K562 (cell line): ENCODE results near the gene PDGFA. TPM values are rescaled to one million over a fixed set of nuclear protein-coding genes. Genes with fewer than 3 reads are reported as not detected.
A peak's percentile ranks its signal among the peaks of the same experiment; 100 is the strongest.

Experiments used
- ATAC-seq: fragments of 200-7000 bp; cut with Tn5 transposase; 3 replicates; pipeline ENCODE4 v1.9.1; 2020; ENCODE audit warnings: moderate library complexity
- BruUV-seq: library from RNA; stranded (reverse); fragments of 400-500 nt; replicated peaks from 2 replicates; lab custom pipeline; 2021; lab: Mats Ljungman, UMichigan
- CTCF ChIA-PET: fragments of 300-600 bp; formaldehyde crosslinking; extraction: SDS; loops from one replicate; lab custom pipeline; 2021; ENCODE audit warnings: low intra/inter-chr PET ratio; lab: Yijun Ruan, JAX
- POLR2A ChIA-PET: fragments of 300-600, 350-650 bp; sonication (Branson Sonifier 250); formaldehyde crosslinking; extraction: SDS; loops from one replicate; lab custom pipeline; 2021; ENCODE audit warnings: antibody characterized with exemption, inconsistent platforms; lab: Yijun Ruan, JAX
- DNase-seq, 4 experiments: peaks; one replicate each; pipeline versions ENCODE4 v3.0.0 to v3.0.0-alpha.2; 2011 to 2018; ENCODE audit warnings: low spot score in 3 of 4, mixed read lengths in 3 of 4; ENCODE audit errors: extremely low read depth in 1 of 4
- FAIRE-seq: peaks from 2 replicates; lab custom pipeline; 2011; peaks lifted over from hg19 to GRCh38; lab: Jason Lieb, UNC
- H2AFZ ChIP-seq: 2 replicates; pipeline ENCODE4 v1.6.0; 2011; ENCODE audit warnings: low read depth, low read length, control low read depth, inconsistent platforms
- H3K27ac ChIP-seq: fragments of 200-600 bp; 3 replicates; pipeline ENCODE4 v1.8.0; 2011; ENCODE audit warnings: low read depth, mild to moderate bottlenecking, control low read depth, inconsistent platforms, low read length, moderate library complexity, mixed read lengths; ENCODE audit errors: extremely low read depth
- H3K27me3 ChIP-seq, 2 experiments: fragments of 300-600 bp in 1 of 2; 2 replicates in 1 of 2; 3 replicates in 1 of 2; pipeline versions ENCODE4 v1.6.0 to v1.8.0; 2011; ENCODE audit warnings: inconsistent platforms in 2 of 2, low read length in 2 of 2, mild to moderate bottlenecking in 1 of 2, mixed read lengths in 1 of 2, moderate library complexity in 1 of 2; ENCODE audit not compliant: control insufficient read depth in 2 of 2, insufficient read depth in 2 of 2
- H3K36me3 ChIP-seq: fragments of 300-600 bp; 3 replicates; pipeline ENCODE4 v1.8.0; 2011; ENCODE audit warnings: mild to moderate bottlenecking, low read length, inconsistent platforms; ENCODE audit not compliant: control insufficient read depth, insufficient read depth
- H3K4me1 ChIP-seq, 2 experiments: fragments of 200-600 bp in 1 of 2; replicated peaks in 1 of 2; 2 replicates in 1 of 2; 3 replicates in 1 of 2; pipeline versions ENCODE4 v1.5.1 to v1.8.0; 2011; ENCODE audit warnings: inconsistent platforms in 2 of 2, low read length in 2 of 2, mild to moderate bottlenecking in 1 of 2, mixed read lengths in 1 of 2, moderate library complexity in 1 of 2; ENCODE audit not compliant: control insufficient read depth in 2 of 2, insufficient read depth in 2 of 2
- H3K4me2 ChIP-seq: 2 replicates; pipeline ENCODE4 v1.6.1; 2011; ENCODE audit warnings: low read length, control low read depth, inconsistent platforms, mixed read lengths; ENCODE audit not compliant: insufficient read depth
- H3K4me3 ChIP-seq: fragments of 200-600 bp; sonication (generic), shearing (Covaris generic); 2 replicates; pipeline ENCODE4 v1.5.1; 2016; ENCODE audit warnings: control low read depth, inconsistent platforms
- H3K79me2 ChIP-seq: fragments of 200-600 bp; 3 replicates; pipeline ENCODE4 v1.8.0; 2011; ENCODE audit warnings: low read length, inconsistent platforms; ENCODE audit not compliant: control insufficient read depth, insufficient read depth
- H3K9ac ChIP-seq, 2 experiments: 2 replicates each; pipeline versions ENCODE4 v1.6.0 to v1.6.1; 2011; ENCODE audit warnings: low read depth in 2 of 2, low read length in 2 of 2, control low read depth in 1 of 2, inconsistent platforms in 1 of 2, mild to moderate bottlenecking in 1 of 2, mixed read lengths in 1 of 2; ENCODE audit not compliant: insufficient read depth in 1 of 2
- H3K9me1 ChIP-seq: one replicate; pipeline ENCODE4 v1.6.0; 2011; ENCODE audit warnings: inconsistent platforms, mild to moderate bottlenecking, low read length, moderate library complexity; ENCODE audit not compliant: control insufficient read depth, insufficient read depth
- H3K9me3 ChIP-seq: replicated peaks from 2 replicates; pipeline ENCODE4 v1.5.1; 2011; ENCODE audit warnings: low read depth, low read length, inconsistent platforms; ENCODE audit not compliant: control insufficient read depth, insufficient read depth
- H4K20me1 ChIP-seq: replicated peaks from 2 replicates; pipeline ENCODE4 v1.6.1; 2011; ENCODE audit warnings: low read length, inconsistent platforms, mixed read lengths; ENCODE audit not compliant: control insufficient read depth, insufficient read depth
- ETS2 ChIP-seq: IDR thresholded peaks from 2 replicates; pipeline ENCODE4 v1.6.1; 2016; ENCODE audit warnings: borderline replicate concordance, missing genetic modification characterization, mild to moderate bottlenecking, moderate library complexity, missing compliant biosample characterization; ENCODE audit not compliant: poor library complexity, severe bottlenecking
- GTF2E2 ChIP-seq: fragments of 200-800 bp; sonication (Bioruptor generic); IDR thresholded peaks from 2 replicates; pipeline ENCODE4 v1.6.1; 2016; ENCODE audit warnings: missing genetic modification characterization, missing compliant biosample characterization
- GTF3C2 ChIP-seq: IDR thresholded peaks from 3 replicates; pipeline ENCODE4 v1.6.1; 2011; ENCODE audit warnings: borderline replicate concordance, mild to moderate bottlenecking, moderate library complexity; ENCODE audit not compliant: insufficient read length; ENCODE audit errors: extremely low read depth
- ZC3H4 ChIP-seq: sonication (generic); formaldehyde crosslinking; IDR thresholded peaks from 2 replicates; pipeline ENCODE4 v1.9.0; 2021; ENCODE audit warnings: missing genetic modification reagents, borderline replicate concordance
- ZNF316 ChIP-seq: fragments of 450-650 bp; IDR thresholded peaks from 2 replicates; pipeline ENCODE4 v1.6.1; 2016
- WGBS: fragments of 100-300 bp; shearing (Covaris generic); methylation state at CpG from one replicate; pipeline ENCODE4 v1.1.6; 2016; ENCODE audit warnings: low coverage, mixed read lengths; ENCODE audit not compliant: insufficient coverage; ENCODE audit errors: missing lambda C conversion rate; 5-methylcytosine and 5-hydroxymethylcytosine counted together
- in situ Hi-C: fragments of 300-500 bp; cut with MboI; formaldehyde crosslinking; loops from 4 replicates; pipeline ENCODE4 v1.15.0; 2018; ENCODE audit warnings: inconsistent platforms, mixed read lengths
- intact Hi-C: fragments of 100-400 bp; cut with micrococcal nuclease; formaldehyde crosslinking; loops from 2 replicates; pipeline ENCODE4 v1.14.2; 2022
- polyA plus RNA-seq, 8 experiments: library from polyadenylated mRNA; depleted of rRNA in 4 of 8; stranded (reverse) in 5 of 8; unstranded in 3 of 8; fragments of >200 nt; fragmentation: Nextera tagmentation in 2 of 8; fragmentation: Illumina TruSeq in 1 of 8; extraction: Ambion mirVana in 2 of 8; extraction: Trizol in 1 of 8; gene quantifications; 2 replicates each; pipeline versions ENCODE4 v1.2.1 to v1.2.3, GENCODE V29; 2011 to 2014; ENCODE audit warnings: inconsistent platforms in 1 of 8, missing spikeins in 1 of 8
- total RNA-seq, 7 experiments: library from RNA; depleted of rRNA in 6 of 7; stranded (reverse); fragments of >200 nt in 6 of 7; fragmentation: Illumina TruSeq in 2 of 7; extraction: Trizol in 2 of 7; gene quantifications; 2 replicates each; pipeline versions ENCODE4 v1.2.1 to v1.2.3, GENCODE V29; 2011 to 2021; ENCODE audit warnings: low replicate concordance in 1 of 7
- TF ChIP-seq, protein P1 (sequence below): sonication (generic); formaldehyde crosslinking; IDR thresholded peaks from 2 replicates; pipeline ENCODE4 v1.8.1; 2023; ENCODE audit warnings: mild to moderate bottlenecking, missing genetic modification reagents

The PDGFA gene
- total and polyA plus RNA-seq, 9 of the 15 experiments (the other 6 are each of a cell fraction or from before 2014, with no cell fraction given) = 2.5 to 10.2 (median 4.6) TPM

- TF ChIP-seq GTF3C2 = no peak
- no peak for TF ChIP-seq ZC3H4
Observed at GRCh38 chr7:463362-463781, 56.3 kb downstream of the PDGFA start (continued).

DNA sequence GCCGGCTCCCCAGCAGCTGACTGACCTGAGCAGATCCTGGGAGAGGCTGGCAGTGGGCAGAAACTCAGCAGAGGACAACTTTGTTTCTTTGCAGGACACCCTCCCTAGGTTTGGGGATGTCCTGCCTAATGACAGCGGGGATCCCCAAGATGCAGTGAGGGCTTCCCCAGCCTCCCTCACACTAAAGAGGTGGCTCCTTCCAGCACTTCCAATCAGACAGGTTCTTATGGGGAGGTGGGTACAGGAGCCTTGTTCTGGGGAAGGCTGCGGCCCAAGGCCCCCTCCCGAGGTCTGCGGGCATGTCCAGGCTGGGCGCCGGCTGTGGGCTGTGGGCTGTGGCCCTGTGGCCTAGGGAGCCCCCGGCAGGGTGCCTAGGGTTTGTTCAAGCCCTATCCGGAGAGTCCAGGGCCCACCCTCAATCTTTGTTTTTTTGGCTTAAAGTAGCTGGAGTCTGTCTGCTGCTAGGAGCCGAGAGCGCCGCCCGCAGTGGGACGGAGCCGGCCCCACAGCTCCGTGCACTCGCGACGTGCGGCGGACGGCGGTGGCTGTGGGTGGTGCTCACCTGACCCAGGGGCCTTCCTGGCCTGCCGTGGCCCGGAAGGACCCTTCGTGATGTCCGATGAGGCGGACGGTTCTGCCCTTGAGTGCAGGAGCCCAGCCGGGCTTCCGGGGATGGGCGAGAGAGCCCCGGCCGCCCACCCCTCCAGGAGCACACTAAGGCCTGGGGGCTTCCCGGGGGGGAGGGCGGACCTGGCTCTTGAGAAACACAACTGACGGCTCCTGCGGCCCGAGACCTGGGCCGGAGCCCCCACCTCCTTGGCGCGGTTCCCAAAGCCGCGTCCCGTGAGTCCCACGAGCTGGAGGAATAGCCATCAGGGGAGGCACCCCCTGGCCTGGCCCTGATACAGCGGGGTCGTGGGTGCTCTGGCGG, 57.2 kb downstream of the PDGFA start:
- H3K9me1 ChIP-seq = no peaks in the 10 kb centered on the region
- no peak overlapping the region for H2AFZ ChIP-seq
- H3K36me3 ChIP-seq = no peaks in the 10 kb centered on the region
- no peak overlapping the region for H3K4me2 ChIP-seq
- peaks cover 8 to 58% of the 10 kb centered on the region in 2 experiments; a peak in 4 of 5 replicates for H3K4me1 ChIP-seq
- ChIA-PET CTCF (no interaction called here), POLR2A (interaction anchor here (0.6 kb wide), 2 partner anchors 225 to 331 kb away, joined by 3 read pairs; no protein-coding TSS in a partner anchor)
- no TSS peak for BruUV-seq
- H3K9me3 ChIP-seq = no peaks in the 10 kb centered on the region
- TF ChIP-seq ETS2 (tag) = no peak
- TF ChIP-seq, protein P1, sequence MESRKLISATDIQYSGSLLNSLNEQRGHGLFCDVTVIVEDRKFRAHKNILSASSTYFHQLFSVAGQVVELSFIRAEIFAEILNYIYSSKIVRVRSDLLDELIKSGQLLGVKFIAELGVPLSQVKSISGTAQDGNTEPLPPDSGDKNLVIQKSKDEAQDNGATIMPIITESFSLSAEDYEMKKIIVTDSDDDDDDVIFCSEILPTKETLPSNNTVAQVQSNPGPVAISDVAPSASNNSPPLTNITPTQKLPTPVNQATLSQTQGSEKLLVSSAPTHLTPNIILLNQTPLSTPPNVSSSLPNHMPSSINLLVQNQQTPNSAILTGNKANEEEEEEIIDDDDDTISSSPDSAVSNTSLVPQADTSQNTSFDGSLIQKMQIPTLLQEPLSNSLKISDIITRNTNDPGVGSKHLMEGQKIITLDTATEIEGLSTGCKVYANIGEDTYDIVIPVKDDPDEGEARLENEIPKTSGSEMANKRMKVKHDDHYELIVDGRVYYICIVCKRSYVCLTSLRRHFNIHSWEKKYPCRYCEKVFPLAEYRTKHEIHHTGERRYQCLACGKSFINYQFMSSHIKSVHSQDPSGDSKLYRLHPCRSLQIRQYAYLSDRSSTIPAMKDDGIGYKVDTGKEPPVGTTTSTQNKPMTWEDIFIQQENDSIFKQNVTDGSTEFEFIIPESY (CRISPR knock-in tag) = peak; percentile 67
- TF ChIP-seq ZNF316 = no peak
- TF ChIP-seq GTF2E2 = no peak
- 50% methylated on average over 36 of the region's 49 CpGs for WGBS
- no peak for FAIRE-seq
- peaks cover 0 to 7% of the 10 kb centered on the region in 2 experiments; a peak in 3 of 5 replicates for H3K27me3 ChIP-seq
- in situ Hi-C loops (no loop called here), intact Hi-C loops (loop anchor here (10.0 kb wide), 1 partner anchor 142 kb away; no protein-coding TSS in a partner anchor)
- H4K20me1 ChIP-seq = no peaks in the 10 kb centered on the region
- no peaks in the 10 kb centered on the region for H3K79me2 ChIP-seq
- H3K9ac ChIP-seq = peak overlapping the region in 1 of 2 experiments; percentile 45; a peak in 1 of 4 replicates
- no peak for ATAC-seq
- no peak overlapping the region for H3K4me3 ChIP-seq
- no peak for DNase-seq
- no peak overlapping the region for H3K27ac ChIP-seq
